DND-41 (cell line): ENCODE results near the gene SARM1.

Experiments used
- ATAC-seq: fragments of 200-7000 bp; cut with Tn5 transposase; 3 replicates; pipeline ENCODE4 v1.9.1; 2021; ENCODE audit warnings: low read depth; ENCODE audit not compliant: insufficient read depth
- DNase-seq: peaks from one replicate; pipeline ENCODE4 v3.0.0-alpha.2; 2020
- H2AFZ ChIP-seq: 2 replicates; pipeline ENCODE4 v1.6.0; 2012; ENCODE audit warnings: low read depth, low read length
- H3K27ac ChIP-seq: 2 replicates; pipeline ENCODE4 v1.5.1; 2012; ENCODE audit warnings: low read length, inconsistent platforms
- H3K27me3 ChIP-seq: fragments of 200-600 bp; sonication (generic); 2 replicates; pipeline ENCODE4 v1.6.0; 2012; ENCODE audit warnings: low read length, mild to moderate bottlenecking, inconsistent platforms; ENCODE audit not compliant: insufficient read depth, poor library complexity
- H3K36me3 ChIP-seq: 2 replicates; pipeline ENCODE4 v1.5.1; 2012; ENCODE audit warnings: low read length, inconsistent platforms; ENCODE audit not compliant: insufficient read depth
- H3K4me1 ChIP-seq: 2 replicates; pipeline ENCODE4 v1.5.1; 2012; ENCODE audit warnings: mild to moderate bottlenecking, low read length; ENCODE audit not compliant: insufficient read depth
- H3K4me2 ChIP-seq: 2 replicates; pipeline ENCODE4 v1.6.0; 2012; ENCODE audit warnings: mild to moderate bottlenecking, moderate library complexity, low read length, inconsistent platforms; ENCODE audit not compliant: insufficient read depth
- H3K4me3 ChIP-seq, 2 experiments: fragments of 200-600 bp in 1 of 2; shearing (Covaris generic) in 1 of 2; 2 replicates each; pipeline ENCODE4 v1.5.1; 2012 to 2016; ENCODE audit warnings: inconsistent platforms in 2 of 2, low read length in 2 of 2, mild to moderate bottlenecking in 2 of 2, low read depth in 1 of 2, moderate library complexity in 1 of 2
- H3K79me2 ChIP-seq: 2 replicates; pipeline ENCODE4 v1.6.0; 2012; ENCODE audit warnings: low read length, inconsistent platforms; ENCODE audit not compliant: insufficient read depth
- H3K9ac ChIP-seq: 2 replicates; pipeline ENCODE4 v1.6.0; 2012; ENCODE audit warnings: low read depth, mild to moderate bottlenecking, inconsistent platforms, low read length, moderate library complexity
- H3K9me3 ChIP-seq: 2 replicates; pipeline ENCODE4 v1.5.1; 2012; ENCODE audit warnings: low read length, moderate library complexity, mild to moderate bottlenecking, inconsistent platforms; ENCODE audit not compliant: insufficient read depth, severe bottlenecking
- H4K20me1 ChIP-seq: 2 replicates; pipeline ENCODE4 v1.6.0; 2012; ENCODE audit warnings: low read length; ENCODE audit not compliant: insufficient read depth
- CTCF ChIP-seq: IDR thresholded peaks from 2 replicates; pipeline ENCODE4 v1.5.1; 2012; ENCODE audit warnings: borderline replicate concordance, low read length, moderate library complexity, mild to moderate bottlenecking; ENCODE audit not compliant: poor library complexity, severe bottlenecking; ENCODE audit errors: extremely low read depth
- EZH2 ChIP-seq: IDR thresholded peaks from 3 replicates; pipeline ENCODE4 v1.6.1; 2012; ENCODE audit warnings: borderline replicate concordance, low read depth, mild to moderate bottlenecking, moderate library complexity, low read length, inconsistent platforms; ENCODE audit not compliant: severe bottlenecking

The SARM1 gene

GRCh38 chr17:28447396-28447760 lies 75.9 kb downstream of the SARM1 start:
- DNase-seq: no peak
- no peak overlapping the region for H3K4me3 ChIP-seq
- no peaks in the 10 kb centered on the region for H3K79me2 ChIP-seq
- no peaks in the 10 kb centered on the region for H4K20me1 ChIP-seq
- no peak for TF ChIP-seq CTCF
- no peak for TF ChIP-seq EZH2
- no peaks in the 10 kb centered on the region for H3K36me3 ChIP-seq
- H3K9me3 ChIP-seq: no peaks in the 10 kb centered on the region
- H3K9ac ChIP-seq: no peak overlapping the region
- H3K27me3 ChIP-seq: no peaks in the 10 kb centered on the region
- no peak overlapping the region for H2AFZ ChIP-seq
- no peaks in the 10 kb centered on the region for H3K4me1 ChIP-seq
- ATAC-seq: no peak
- H3K4me2 ChIP-seq: no peak overlapping the region
- H3K27ac ChIP-seq: no peak overlapping the region

- Histone ChIP-seq H3K79me2 (no peaks in the 10 kb centered on the region), H3K27ac (no peak overlapping the region), H3K9me3 (no peaks in the 10 kb centered on the region), H3K27me3 (no peaks in the 10 kb centered on the region), H2AFZ (no peak overlapping the region), H4K20me1 (no peaks in the 10 kb centered on the region), H3K4me3 (no peak overlapping the region), H3K36me3 (no peaks in the 10 kb centered on the region), H3K4me2 (no peak overlapping the region), H3K9ac (no peak overlapping the region), H3K4me1 (no peaks in the 10 kb centered on the region)
- DNase-seq (no peak), ATAC-seq (no peak)
- no peak for TF ChIP-seq EZH2
- TF ChIP-seq CTCF: no peak
Measured at GRCh38 chr17:28449859-28450258, 78.4 kb downstream of the SARM1 start.
